ENCODE data around the gene PSMC1.

DNA sequence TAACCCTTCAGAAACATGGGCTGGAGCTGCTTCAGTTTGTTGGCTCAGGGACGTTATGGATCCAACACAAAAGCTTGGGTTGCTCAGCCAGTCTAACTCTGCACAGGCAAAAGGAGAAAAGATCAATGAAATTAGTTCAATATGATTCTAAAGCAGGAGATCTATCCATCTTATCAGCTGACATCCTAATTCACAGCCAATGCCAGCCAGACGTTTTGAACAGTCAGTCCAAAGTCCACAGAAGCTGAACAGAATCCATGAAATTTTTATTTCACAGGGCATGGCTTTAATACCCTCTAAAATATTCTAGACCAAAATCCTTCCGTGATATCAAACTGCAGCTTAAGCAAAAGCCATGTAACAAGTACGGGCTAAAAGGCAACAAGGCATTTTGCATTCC lies 61.7 kb downstream of the PSMC1 start:
- TF ChIP-seq, protein P1, sequence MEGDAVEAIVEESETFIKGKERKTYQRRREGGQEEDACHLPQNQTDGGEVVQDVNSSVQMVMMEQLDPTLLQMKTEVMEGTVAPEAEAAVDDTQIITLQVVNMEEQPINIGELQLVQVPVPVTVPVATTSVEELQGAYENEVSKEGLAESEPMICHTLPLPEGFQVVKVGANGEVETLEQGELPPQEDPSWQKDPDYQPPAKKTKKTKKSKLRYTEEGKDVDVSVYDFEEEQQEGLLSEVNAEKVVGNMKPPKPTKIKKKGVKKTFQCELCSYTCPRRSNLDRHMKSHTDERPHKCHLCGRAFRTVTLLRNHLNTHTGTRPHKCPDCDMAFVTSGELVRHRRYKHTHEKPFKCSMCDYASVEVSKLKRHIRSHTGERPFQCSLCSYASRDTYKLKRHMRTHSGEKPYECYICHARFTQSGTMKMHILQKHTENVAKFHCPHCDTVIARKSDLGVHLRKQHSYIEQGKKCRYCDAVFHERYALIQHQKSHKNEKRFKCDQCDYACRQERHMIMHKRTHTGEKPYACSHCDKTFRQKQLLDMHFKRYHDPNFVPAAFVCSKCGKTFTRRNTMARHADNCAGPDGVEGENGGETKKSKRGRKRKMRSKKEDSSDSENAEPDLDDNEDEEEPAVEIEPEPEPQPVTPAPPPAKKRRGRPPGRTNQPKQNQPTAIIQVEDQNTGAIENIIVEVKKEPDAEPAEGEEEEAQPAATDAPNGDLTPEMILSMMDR (IDR thresholded peaks at IDR 0.05; ENCODE audit: low read length): no peak
- TF ChIP-seq EZH2 (IDR thresholded peaks at IDR 0.05; ENCODE audit: borderline replicate concordance, low read length): no peak

Data from OCI-LY1 (cell line).